ENCODE data around the gene TMEM120A. TPM values are rescaled to one million over a fixed set of nuclear protein-coding genes. Genes with fewer than 3 reads are reported as not detected.

TMEM120A gene
- total and polyA plus RNA-seq, 12 donors, result 51.4 to 277 (median 172) TPM

DNA sequence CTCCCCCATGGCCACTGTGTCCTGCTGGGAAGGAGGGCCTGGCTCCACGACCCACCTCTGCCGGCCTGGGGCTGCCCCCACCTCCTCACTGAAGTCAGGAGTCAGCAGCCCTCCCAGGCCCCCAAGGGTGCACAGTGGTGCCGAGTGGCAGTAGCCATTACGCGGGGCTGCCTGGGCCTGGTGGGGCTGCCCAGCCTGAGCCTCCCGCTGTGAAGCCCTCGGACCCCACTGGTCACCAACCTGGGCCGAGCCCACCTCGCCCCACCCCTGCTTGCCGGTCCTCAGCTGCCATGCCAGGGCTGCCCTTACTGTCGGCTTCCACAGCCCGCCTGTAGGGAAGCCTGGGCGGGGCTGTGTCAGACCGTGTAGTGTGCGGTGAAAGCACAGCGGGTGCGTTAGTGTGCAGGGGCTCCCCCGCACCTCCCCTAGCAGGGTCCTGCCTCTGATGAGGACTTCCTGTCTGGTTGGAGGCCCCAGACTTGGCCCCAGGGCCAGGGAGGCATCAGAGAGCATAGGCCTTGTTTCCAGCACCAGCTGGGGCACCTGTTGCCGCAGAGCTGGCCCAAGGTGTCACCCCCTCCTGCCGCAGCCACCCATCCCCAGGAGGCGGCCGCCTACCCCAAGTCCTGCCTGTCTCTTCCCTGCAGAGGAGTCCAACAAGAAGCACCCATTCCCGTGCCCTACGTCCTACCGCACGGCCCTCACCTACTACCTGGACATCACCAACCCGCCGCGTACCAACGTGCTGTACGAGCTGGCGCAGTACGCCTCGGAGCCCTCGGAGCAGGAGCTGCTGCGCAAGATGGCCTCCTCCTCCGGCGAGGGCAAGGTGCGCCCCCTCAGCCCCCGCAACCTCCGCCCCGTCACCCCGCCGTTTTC lies 10.0 kb downstream of the TMEM120A start:
- no peaks in the 10 kb centered on the region for H3K27me3 ChIP-seq
- peak overlapping the region; percentile 81 to 97 (median 87) for H3K27ac ChIP-seq
- intact Hi-C loops (cut with DNase I), result loop anchor here in 1 of 2 donors (5.0 kb wide), 1 partner anchor 67 kb away; the partner anchor contains the start of gene POR
- 86 to 93% (median 90%) methylated on average over 9 to 44 of the region's 44 CpGs for WGBS, 4 donors
- no peaks in the 10 kb centered on the region for H3K9me3 ChIP-seq (replicated peaks in 1 of 3)
- H3K36me3 ChIP-seq (replicated peaks in 1 of 2), result peaks cover 0 to 89% of the 10 kb centered on the region in 2 donors
- H3K4me1 ChIP-seq (replicated peaks in 1 of 2), result peaks cover 28 to 59% of the 10 kb centered on the region in 2 donors
- H3K4me3 ChIP-seq, result no peak overlapping the region
- peak in 4 of 7 donors; percentile 32 to 60 (median 46) for DNase-seq
- TF ChIP-seq POLR2A (IDR thresholded peaks at IDR 0.05), result no peak
- TF ChIP-seq, protein P1, sequence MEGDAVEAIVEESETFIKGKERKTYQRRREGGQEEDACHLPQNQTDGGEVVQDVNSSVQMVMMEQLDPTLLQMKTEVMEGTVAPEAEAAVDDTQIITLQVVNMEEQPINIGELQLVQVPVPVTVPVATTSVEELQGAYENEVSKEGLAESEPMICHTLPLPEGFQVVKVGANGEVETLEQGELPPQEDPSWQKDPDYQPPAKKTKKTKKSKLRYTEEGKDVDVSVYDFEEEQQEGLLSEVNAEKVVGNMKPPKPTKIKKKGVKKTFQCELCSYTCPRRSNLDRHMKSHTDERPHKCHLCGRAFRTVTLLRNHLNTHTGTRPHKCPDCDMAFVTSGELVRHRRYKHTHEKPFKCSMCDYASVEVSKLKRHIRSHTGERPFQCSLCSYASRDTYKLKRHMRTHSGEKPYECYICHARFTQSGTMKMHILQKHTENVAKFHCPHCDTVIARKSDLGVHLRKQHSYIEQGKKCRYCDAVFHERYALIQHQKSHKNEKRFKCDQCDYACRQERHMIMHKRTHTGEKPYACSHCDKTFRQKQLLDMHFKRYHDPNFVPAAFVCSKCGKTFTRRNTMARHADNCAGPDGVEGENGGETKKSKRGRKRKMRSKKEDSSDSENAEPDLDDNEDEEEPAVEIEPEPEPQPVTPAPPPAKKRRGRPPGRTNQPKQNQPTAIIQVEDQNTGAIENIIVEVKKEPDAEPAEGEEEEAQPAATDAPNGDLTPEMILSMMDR (IDR thresholded peaks at IDR 0.05), result no peak

DNA sequence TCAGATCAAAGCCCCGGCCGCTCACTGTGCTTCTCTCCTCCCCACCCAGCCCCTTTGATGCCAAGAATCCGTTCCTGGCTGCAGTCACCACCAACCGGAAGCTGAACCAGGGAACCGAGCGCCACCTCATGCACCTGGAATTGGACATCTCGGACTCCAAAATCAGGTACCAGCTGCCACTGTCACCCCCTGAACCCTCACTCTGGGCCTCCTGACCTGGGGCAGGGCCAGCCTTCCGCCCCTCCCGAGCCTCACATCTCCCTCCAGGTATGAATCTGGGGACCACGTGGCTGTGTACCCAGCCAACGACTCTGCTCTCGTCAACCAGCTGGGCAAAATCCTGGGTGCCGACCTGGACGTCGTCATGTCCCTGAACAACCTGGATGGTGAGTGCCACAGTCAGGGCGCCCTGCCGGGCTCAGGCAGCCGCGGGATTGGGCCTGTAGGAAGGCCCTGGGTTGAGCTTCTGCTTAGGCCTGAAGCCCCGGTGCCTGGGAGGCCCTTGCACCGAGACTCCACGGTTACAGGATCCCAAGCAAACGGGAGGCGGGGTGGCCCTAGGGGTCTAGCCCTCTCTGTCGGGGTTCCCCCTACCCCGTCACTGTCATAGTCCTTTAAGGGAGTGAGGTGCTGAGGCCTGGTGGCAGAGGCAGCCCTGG lies 10.8 kb downstream of the TMEM120A start:
- 69 to 73% (median 72%) methylated on average over 8 to 26 of the region's 26 CpGs for WGBS, 4 donors
- H3K36me3 ChIP-seq (replicated peaks in 1 of 2), result peaks cover 0 to 89% of the 10 kb centered on the region in 2 donors

DNA sequence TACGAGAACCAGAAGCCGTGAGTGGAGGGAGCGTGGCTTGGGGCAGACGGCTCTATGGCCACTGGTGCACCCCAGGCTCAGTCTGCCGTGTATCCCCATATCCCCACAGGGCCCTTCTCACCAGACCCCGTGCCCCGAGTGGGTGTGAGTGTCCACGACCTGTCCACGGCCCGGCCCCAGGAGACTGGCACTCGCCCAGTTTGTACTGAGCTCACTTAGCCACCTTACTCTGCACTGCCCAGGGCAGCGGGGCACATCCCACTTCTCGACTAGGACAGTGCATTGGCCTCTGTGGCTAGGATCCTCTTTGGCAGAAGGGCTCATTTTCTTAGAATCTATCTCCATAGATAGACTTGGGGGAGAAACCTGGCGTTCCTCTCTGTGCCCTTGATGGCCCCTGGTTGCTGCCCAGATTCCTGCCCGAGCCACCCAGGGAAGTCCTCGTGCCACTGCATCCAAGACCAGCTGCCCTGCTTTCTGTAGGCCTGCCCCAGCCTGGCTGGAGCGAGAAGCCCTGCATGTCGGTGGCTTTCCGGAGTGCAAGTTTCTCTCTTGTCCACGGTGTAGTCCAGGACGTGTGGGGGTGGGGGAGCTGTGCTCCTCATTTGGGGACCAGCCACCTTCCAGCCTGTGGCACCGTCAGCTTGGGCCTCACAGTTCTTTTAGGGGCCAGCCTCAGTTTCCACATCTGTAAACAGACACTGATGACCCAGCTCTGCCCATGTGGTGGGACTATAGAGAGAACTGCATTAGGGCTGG lies 11.9 kb downstream of the TMEM120A start:
- 58 to 76% (median 66%) methylated on average over 13 to 22 of the region's 22 CpGs for WGBS, 4 donors
- peaks cover 31 to 75% of the 10 kb centered on the region in 2 donors for H3K4me1 ChIP-seq (replicated peaks in 1 of 2)
- H3K27me3 ChIP-seq, result no peaks in the 10 kb centered on the region
- no peak for TF ChIP-seq POLR2A (IDR thresholded peaks at IDR 0.05)
- TF ChIP-seq, protein P1 (IDR thresholded peaks at IDR 0.05), result no peak
- H3K36me3 ChIP-seq (replicated peaks in 1 of 2), result peaks cover 0 to 81% of the 10 kb centered on the region in 2 donors
- no peaks in the 10 kb centered on the region for H3K9me3 ChIP-seq (replicated peaks in 1 of 3)
- intact Hi-C loops (cut with DNase I), result no loop called here
- H3K4me3 ChIP-seq, result no peak overlapping the region
- peak in 6 of 7 donors; percentile 42 to 70 (median 64) for DNase-seq
- H3K27ac ChIP-seq, result peak overlapping the region; percentile 70 to 97 (median 85)

More for the DNA sequence above, 10.8 kb downstream of the TMEM120A start:
- TF ChIP-seq, protein P1 (IDR thresholded peaks at IDR 0.05), result no peak
- no peak for TF ChIP-seq POLR2A (IDR thresholded peaks at IDR 0.05)
- H3K4me1 ChIP-seq (replicated peaks in 1 of 2), result peaks cover 31 to 67% of the 10 kb centered on the region in 2 donors
- H3K4me3 ChIP-seq, result no peak overlapping the region
- H3K27ac ChIP-seq, result peak overlapping the region; percentile 46 to 97 (median 85)
- H3K27me3 ChIP-seq, result no peaks in the 10 kb centered on the region
- intact Hi-C loops (cut with DNase I), result no loop called here
- H3K9me3 ChIP-seq (replicated peaks in 1 of 3), result no peaks in the 10 kb centered on the region
- peak in 5 of 7 donors; percentile 39 to 74 (median 55) for DNase-seq

Data from adrenal gland (tissue), 12 donors.